Endothelial cell of umbilical vein (primary cell): ENCODE measurements around the gene LENG8.

ENCODE experiments used
- EZH2 ChIP-seq: IDR thresholded peaks from 2 replicates; pipeline ENCODE4 v1.6.1; 2012; ENCODE audit warnings: borderline replicate concordance, low read depth, mild to moderate bottlenecking, moderate library complexity, low read length, inconsistent platforms; ENCODE audit not compliant: severe bottlenecking
- FOS ChIP-seq: IDR thresholded peaks from 2 replicates; pipeline ENCODE4 v1.6.1; 2011; ENCODE audit warnings: mild to moderate bottlenecking, low read length, moderate library complexity, borderline replicate concordance; ENCODE audit not compliant: insufficient read depth
- TF ChIP-seq, protein P1 (sequence below), 2 donors: IDR thresholded peaks; 1 replicate in 1 of 2; 2 replicates in 1 of 2; pipeline ENCODE4 v1.5.1; 2011; ENCODE audit warnings: low read length in 2 of 2, mild to moderate bottlenecking in 2 of 2, moderate library complexity in 2 of 2, control low read depth in 1 of 2, inconsistent platforms in 1 of 2, low read depth in 1 of 2; ENCODE audit not compliant: insufficient read depth in 1 of 2; ENCODE audit errors: extremely low read depth in 1 of 2
- TF ChIP-seq, protein P2 (sequence below): IDR thresholded peaks from 2 replicates; pipeline ENCODE4 v1.6.1; 2011; ENCODE audit not compliant: insufficient read depth, insufficient read length

DNA sequence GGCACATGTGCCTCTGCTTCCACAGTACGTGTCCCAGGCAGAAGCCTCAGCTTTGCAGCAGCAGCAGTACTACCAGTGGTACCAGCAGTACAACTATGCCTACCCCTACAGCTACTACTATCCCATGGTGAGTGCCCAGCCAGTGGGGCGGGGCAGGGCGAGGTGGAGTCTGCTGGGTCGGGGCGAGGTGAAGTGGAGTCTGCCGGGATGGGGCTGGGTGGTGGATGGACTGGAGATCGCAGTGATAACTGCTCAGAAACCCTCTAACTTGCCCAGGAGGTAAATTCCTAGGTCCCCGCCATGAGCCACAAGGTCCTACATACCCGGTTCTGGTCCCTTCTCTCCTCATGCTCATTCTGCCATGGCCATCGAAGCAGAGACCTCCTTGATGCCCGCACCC, 3.6 kb downstream of the LENG8 start:
- TF ChIP-seq, protein P1, sequence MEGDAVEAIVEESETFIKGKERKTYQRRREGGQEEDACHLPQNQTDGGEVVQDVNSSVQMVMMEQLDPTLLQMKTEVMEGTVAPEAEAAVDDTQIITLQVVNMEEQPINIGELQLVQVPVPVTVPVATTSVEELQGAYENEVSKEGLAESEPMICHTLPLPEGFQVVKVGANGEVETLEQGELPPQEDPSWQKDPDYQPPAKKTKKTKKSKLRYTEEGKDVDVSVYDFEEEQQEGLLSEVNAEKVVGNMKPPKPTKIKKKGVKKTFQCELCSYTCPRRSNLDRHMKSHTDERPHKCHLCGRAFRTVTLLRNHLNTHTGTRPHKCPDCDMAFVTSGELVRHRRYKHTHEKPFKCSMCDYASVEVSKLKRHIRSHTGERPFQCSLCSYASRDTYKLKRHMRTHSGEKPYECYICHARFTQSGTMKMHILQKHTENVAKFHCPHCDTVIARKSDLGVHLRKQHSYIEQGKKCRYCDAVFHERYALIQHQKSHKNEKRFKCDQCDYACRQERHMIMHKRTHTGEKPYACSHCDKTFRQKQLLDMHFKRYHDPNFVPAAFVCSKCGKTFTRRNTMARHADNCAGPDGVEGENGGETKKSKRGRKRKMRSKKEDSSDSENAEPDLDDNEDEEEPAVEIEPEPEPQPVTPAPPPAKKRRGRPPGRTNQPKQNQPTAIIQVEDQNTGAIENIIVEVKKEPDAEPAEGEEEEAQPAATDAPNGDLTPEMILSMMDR (IDR thresholded peaks at IDR 0.05; ENCODE audit: extremely low read depth in 1 of 2, insufficient read depth in 1 of 2, low read depth in 1 of 2, low read length in 2 of 2), result no peak
- no peak for TF ChIP-seq EZH2
- TF ChIP-seq, protein P2, sequence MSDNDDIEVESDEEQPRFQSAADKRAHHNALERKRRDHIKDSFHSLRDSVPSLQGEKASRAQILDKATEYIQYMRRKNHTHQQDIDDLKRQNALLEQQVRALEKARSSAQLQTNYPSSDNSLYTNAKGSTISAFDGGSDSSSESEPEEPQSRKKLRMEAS, result no peak
- TF ChIP-seq FOS, result no peak
